HG03108 (cell line): ENCODE measurements around the gene TOM1.

ENCODE experiments used
- ATAC-seq: cut with Tn5 transposase; IDR thresholded peaks from one replicate; pipeline ENCODE4 v1.9.1; 2021; ENCODE audit warnings: moderate library complexity; ENCODE audit not compliant: unreplicated experiment

The TOM1 gene

DNA sequence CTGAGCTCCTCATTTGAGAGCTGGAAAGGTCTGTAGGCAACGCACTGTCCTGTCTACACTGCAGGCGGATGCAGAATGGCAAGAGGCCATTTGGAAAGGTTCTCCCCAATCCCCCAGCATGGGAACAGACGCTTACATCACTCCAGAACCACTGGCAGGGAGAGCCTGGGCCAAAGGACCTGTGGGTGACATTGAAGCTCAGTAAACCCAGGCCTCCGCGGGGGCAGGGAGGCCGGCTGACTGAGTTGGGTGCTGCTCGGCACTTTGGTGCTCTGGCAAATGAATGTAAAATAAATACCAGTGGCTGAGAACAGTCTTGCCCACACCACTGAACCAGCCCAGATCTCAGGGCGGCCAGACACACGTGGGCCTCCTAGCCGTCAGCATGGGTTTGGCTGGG is 22.4 kb downstream of the TOM1 start:
- no peak for ATAC-seq

DNA sequence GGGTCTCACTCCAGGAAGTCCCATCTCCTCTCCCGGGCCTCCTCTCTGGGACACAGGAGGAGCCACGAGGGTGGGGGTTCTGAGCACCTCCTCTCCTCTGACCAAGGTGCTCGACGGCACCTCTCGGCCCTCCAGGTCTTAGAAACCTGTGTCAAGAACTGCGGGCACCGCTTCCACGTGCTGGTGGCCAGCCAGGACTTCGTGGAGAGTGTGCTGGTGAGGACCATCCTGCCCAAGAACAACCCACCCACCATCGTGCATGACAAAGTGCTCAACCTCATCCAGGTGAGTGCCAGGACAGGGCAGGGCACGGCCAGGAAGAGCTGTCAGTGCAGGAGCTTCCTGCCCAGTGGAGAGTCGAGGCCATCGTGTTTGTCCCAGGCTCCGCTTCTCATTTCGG is 23.2 kb downstream of the TOM1 start:
- no peak for ATAC-seq

DNA sequence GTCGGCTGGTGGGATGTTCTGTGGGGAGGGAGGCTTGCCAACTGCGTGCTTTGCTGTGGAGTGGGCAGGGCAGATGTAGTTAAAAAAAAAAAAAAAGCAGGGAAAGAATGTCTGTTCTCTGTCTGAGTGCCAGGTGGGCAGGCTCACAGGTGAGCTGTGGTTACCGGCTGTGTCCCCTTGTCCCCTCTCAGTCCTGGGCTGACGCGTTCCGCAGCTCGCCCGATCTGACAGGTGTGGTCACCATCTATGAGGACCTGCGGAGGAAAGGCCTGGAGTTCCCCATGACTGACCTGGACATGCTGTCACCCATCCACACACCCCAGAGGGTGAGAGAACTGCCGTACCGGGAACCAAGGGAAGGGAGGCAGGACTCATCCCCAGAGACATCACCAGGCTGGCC is 23.6 kb downstream of the TOM1 start:
- ATAC-seq, result no peak

DNA sequence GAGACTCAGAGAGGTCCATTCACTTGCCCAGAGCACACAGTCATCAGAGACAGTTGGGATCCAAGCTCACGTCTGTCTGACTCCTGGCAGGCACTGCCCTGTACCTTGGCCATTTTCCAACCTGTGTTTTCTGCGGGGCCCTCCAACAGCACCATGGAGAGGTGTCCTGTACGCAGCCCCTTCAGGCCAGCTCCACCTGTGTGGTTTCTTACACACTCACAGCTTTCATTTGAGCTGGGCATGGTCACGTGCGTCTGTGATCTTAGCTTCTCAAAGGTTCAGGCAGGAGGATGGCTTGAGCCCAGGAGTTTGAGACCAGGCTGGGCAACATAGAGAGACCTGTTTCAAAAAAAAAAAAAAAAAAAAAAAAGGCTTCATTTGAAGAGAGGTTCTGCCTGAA is 24.4 kb downstream of the TOM1 start:
- ATAC-seq, result no peak

DNA sequence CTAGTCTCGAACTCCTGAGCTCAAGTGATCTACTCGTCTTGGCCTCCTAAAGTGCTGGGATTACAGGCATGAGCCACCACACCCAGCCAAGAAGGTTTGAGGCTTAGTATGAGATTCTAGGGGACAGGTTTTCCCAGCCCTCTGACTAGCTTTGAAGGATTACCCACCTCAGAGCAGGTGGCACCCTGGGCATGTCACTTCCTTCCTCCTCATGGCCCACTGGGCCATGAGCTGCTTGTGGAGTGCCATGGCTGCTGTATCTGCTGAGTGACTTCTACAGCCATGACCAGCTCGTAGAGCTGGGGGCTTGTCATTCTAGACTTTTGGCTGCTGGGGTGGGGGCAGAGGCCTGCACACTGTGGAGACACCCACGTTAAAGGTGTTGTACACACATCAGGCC is 25.1 kb downstream of the TOM1 start:
- no peak for ATAC-seq

DNA sequence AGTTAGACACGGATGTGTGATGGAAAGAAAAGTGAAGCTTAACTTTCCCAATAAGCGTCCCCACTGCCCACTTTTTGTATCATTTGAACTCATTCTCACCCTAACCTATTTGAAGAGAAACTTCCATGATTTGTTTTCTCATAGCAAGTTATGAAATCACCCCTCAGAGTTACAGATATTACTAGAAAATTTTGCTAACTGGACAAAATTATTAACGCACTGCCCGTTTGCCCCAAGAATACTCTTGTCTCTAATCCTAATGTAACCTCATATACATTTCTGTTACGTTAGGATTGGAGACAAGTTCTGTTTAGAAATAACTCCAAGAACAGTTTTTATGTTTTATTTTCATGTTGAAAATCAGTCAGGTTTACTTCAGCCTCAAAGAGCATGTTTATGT is 25.5 kb downstream of the TOM1 start:
- ATAC-seq, result no peak

DNA sequence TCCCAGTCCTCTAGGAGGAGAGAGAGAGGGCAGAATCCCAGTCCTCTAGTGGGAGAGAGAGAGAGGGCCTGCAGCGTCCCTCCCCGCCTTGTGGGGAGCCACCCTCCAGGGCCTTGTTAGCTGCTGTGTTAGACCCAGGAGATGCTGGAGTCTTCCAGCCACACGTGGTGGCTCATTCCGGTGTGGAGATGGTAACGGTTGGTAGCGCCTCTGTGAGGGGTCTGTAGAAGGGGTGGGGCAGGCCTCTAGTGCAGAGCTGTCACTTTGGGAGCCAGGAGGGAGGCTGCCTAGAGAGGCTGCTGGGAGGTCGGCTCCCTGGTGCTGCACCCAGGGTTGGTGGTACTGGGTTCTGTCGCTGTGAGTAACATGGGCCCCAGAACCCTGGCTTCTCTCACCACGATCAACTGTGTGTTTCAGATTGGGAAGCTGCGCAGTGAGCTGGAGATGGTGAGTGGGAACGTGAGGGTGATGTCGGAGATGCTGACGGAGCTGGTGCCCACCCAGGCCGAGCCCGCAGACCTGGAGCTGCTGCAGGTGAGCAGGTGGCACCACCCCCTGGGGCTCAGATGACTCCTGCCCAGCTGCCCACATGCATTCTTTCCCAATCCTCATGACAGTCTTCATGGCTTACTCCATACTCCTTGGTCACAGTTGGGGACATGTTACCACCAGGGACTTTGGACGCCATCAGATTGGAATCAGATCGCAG is 27.3 kb downstream of the TOM1 start:
- ATAC-seq, result no peak

DNA sequence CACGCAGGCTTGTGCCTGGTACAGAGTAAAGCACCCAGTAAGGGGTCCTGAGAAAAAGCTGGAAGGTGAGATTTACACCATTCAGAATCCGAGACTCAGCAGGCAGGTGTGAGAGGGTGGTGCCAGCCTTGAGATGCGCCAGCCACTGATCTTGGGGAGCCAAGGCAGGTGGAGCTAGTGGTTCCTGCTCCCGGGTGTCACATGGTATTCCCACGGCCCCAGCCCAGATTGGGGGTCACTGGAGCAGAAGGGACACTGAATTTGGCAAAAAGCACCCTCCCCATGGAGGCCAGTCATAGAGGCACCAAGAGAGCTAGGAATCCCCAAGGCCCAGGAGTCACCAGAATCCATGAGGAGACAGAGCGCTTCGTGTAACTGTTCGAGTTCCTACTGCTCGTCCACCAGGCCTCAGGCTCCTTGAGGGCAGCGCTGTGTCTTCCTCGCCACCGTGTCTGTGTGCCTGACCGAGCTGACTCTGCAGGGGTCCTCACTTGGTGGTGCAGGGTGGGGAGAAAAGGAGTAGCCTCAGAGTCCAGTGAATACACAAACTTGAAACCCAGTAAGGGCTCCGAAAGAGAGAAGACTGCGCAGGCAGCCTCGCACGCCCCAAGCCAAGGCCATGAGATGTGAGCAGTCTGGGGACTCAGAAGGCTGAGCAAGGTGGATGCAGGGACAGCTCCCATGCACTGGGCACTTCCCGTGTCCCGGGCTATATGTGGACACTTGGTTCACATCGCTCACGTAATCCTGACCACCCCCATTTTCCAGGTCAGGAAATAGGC is 28.2 kb downstream of the TOM1 start:
- ATAC-seq, result no peak

DNA sequence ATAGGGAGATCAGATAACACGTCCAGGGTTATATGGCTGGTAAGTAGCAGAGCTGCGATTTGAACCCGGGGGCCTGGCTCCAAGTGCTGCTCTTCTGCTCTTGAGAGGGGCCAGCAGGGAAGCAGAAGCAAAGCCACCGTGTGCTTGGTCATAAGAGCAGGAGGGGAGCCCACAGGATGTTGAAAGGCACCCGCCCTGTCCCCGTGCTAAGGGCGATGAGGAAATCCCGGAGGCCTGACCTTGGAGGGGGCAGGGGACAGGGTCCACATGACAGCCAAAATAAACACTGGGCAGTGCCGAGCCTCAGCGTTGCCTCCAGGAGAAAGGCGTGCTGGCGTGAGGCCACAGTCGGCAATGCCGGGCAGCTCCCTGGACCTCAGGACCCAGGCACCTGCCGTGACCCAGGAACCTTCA is 28.8 kb downstream of the TOM1 start:
- ATAC-seq, result no peak

DNA sequence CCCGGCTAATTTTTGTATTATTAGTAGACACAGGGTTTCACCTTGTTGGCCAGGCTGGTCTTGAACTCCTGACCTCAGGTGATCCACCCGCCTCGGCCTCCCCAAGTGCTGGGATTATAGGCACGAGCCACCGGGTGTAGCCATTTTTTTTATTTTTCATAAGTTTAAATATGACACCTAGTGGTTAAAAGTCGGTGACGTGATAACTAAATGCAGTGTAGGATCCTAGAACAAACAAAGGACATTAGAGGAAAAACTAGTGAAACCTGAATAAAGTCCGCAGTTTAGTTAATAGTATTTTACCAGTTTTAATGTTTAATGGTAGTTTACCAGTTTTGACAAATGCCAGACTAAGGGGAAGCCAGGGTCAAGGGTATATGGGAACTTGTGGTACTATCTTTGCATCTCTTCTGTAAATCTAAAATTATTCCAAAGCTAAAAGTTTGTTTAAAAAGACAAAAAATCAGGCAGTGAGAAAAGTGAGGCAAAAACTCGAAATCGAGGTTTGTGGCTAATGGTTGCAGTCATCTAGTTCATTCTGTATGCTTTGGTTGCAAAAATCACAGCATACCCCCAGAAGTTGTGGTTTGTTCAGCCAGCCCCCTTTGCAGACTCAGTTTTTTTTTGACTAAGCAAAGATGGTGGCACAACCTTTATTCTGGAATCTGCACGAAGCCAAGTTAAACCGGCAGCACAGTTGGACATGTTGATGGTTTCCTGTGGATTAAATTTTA is 29.6 kb downstream of the TOM1 start:
- no peak for ATAC-seq

DNA sequence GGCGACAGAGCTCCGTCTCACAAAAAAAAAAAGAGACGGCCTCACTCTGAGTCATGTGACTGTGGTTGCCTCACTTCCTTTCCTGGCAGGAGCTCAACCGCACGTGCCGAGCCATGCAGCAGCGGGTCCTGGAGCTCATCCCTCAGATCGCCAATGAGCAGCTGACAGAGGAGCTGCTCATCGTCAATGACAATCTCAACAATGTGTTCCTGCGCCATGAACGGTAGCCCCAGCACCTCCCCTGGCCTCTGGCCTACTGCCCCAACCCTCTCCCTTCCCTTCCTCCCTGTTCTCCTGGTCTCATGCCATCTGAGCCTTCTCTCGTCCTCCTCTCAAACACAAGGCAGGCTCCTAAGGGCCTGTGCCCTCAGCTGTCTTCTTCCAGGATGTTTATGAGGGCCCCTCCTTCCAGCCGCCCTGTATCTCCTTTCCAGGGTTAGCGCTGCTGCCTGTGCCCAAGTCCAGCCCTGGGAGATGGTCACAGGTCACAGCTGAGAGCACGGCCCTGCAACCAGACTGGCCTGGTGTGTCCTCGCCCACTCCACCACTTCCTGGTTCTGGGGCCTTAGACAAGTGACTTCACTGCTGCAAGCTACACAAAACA is 30.7 kb downstream of the TOM1 start:
- no peak for ATAC-seq

DNA sequence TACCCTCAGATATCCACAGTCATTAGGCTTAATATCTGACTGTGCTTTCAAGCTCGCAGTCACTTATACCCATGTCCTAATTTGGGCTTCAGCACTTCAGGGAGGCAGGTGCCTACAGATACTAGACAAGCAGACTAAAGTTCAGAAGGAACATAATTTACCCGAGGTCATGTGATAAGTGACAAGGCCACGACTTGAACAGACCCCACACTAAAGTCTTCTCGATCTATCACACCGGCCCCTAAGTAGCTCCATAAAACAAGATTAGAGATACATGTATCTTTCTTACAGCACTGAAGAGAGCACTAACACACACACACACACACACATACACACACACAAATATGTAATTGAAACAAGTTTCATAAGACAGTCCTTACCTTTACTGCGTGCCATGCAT is 32.6 kb downstream of the TOM1 start:
- no peak for ATAC-seq

DNA sequence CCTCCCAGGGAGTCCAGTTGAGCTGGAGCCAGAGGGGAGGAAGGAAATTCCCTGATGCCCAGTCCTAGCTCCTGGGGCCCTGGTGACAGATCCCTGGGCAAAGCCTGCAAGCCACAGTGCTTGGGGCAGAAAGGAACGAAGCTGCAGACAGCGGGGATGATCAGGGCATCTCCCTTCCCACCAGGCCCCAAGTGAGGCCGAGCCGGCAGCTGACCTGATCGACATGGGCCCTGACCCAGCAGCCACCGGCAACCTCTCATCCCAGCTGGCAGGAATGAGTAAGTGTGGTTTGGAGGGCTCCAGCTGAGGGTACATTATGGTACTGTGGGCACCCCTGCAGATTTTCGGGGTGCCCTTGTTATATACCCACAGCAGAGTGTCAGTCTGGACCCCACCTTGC is 33.5 kb downstream of the TOM1 start:
- no peak for ATAC-seq

DNA sequence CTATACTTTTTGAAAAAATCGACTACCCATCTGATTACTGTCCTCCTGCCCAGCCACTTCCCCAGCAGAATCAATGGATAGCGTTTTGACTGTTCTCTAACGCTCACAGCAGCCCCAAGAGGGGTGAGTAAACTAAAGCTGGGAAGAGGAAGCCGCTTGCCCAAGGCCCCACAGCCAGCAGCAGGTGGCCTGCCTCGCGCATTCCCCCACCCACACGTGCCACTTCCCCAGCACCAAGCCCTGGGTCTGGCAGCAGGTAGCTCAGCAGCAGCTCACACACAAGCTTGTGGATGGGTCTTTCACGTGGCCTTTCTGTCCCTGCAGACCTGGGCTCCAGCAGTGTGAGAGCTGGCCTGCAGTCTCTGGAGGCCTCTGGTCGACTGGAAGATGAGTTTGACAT is 34.3 kb downstream of the TOM1 start:
- no peak for ATAC-seq

DNA sequence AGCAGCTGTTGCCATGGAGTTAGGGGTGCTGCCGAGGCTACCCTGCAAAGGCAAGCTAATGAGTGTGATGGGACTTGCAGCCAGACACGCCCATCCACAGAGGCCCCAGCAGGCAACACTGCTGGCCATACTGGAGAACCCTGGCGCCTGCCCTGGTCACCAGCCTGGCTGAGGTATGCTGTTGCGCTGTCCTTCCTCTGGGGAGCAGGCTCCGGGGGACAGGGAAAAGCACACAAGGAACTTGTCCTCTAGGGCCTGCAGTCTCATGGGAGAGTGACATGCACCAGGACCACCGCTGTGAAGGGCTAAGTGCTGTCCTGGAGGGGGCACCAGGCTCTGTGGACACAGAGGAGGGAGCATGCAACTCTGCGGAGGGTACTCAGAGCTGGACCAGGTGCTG is 35.8 kb downstream of the TOM1 start:
- ATAC-seq, result no peak

DNA sequence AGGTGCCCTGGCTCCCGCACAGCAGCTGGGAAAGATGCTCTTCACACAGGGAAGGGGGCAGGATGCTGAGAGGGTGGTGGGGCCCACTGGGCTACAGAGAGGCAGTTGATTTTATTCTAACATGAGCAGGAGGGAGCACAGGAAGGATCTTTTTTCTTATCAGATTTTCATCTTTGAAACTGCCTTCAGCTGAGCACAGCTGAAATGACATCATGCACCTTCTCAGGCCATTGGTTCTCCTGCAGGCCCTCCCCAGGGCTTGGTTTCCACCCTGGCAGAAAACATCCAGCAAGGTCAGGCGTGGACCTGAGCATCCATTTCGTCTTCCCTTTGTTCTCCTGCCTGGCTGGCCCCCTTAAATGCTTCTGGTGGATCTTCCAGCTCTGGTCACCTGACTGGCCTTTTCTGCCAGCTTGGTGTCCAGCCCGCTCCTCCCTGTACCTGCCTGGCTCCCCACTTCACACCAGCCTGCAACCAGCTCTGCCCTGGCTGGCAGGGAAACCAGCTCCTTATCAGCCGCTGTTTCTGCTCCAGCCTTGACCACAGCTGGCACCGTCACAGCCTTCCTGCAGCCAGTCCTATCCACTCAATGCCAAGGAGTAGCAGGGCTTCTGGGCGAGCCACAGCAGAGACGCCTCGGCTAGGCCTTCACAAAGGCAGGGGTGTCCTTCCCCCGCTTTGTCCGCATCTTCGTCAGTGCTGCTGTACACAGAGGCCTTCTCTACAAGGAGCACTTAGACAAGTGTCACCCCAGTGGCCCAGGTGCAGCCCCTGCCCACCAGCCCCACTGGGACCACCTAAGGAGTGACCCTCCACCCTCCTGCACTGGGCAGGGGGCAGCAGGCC is 36.5 kb downstream of the TOM1 start:
- ATAC-seq, result no peak

DNA sequence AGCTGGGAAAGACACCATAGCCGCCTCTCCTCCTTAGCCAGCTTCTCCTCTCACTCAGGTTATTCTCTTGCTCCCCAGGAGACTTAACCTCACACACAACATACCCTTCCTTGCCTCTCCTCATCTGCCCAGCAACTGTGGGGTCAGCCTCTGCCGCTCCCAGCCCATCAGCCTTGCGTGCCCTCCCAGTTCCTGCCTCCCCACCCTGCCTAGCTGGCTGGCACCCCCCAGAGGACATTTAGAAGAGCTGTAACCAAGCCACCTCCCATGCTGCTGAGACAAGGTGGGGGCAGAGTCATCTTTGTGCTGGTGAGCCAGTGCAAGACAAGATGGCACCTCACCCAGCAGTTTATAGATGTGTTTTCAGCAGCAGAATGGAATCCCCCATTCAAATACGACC is 38.2 kb downstream of the TOM1 start:
- ATAC-seq, result no peak

DNA sequence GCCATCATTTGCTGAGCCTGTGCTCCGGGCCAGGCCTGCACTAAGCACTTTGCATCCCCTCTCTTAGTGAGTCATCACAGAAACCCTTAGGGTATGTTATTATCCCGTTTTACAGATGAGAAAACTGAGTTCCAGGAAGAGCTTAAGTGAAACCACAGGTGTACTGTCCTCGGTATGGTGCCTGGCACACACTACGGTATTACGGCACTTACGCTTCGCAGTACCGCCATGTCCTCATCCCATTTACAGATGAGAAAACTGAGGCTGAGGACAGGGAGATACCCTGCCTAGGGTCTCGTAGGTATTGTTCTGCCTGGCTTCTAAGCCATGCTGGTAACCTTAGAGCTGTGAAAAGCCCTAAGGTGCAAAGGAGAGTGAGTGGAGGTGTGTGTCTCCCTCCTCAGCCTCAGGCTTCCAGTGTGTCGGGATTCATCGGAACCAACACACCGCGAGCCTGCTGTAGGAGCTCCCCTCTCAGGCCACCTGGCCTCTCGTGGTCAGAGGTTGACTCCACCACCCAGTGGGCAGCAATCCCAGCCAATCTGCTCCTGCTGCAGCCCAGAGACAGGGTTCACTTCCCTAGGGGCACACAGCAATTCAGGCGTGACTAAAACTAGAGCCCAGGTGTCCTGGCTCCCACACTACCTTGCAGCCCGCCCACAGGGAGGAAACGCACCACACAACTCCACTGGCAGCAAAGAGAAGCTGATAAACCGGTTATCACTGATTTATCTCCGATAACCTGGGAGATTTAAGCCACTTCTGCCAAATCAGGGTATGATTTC is 41.6 kb downstream of the TOM1 start:
- ATAC-seq, result no peak

DNA sequence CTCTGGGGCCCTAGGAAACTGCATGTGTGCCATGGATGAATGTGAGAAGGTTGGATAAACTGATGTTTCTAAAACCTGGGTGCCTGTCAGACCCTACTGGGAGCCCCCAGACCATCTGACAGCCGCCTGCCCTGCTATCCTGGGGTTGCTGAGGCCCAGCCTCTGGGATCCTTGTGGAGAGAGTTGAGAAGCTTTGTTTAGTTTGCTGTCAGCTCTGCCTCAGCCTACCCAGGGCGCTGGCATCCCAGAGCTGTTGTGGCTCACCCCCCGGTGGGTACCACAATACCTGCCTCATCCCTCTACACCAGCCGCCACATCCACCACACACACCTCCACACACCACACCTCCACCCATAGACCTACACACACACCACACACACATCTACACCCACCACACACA is 42.7 kb downstream of the TOM1 start:
- ATAC-seq, result no peak
